ENCODE data around the gene S1PR3. TPM values are rescaled to one million over a fixed set of nuclear protein-coding genes. Genes with fewer than 3 reads are reported as not detected.

Gene S1PR3
- total RNA-seq, 1 donor from 2014 or later: 3.4 TPM

GRCh38 chr9:89051421-89052025, 60.3 kb downstream of the S1PR3 start:
- Mint-ChIP-seq H3K4me1 (no peaks in the 10 kb centered on the region), H3K27me3 (peaks cover 4% of the 10 kb centered on the region), H3K36me3 (ENCODE audit: low read depth) (no peaks in the 10 kb centered on the region), H3K27ac (no peak overlapping the region), H3K9me3 (no peaks in the 10 kb centered on the region), H3K4me3 (no peak overlapping the region)
- intact Hi-C loops (cut with micrococcal nuclease): no loop called here
- no peak for DNase-seq

GRCh38 chr9:89052470-89053097, 61.3 kb downstream of the S1PR3 start:
- Mint-ChIP-seq H3K4me3 (no peak overlapping the region), H3K4me1 (no peaks in the 10 kb centered on the region), H3K36me3 (ENCODE audit: low read depth) (no peaks in the 10 kb centered on the region), H3K9me3 (no peaks in the 10 kb centered on the region), H3K27ac (no peak overlapping the region), H3K27me3 (peaks cover 4% of the 10 kb centered on the region)
- no peak for DNase-seq
- intact Hi-C loops (cut with micrococcal nuclease): no loop called here

- H3K27me3 Mint-ChIP-seq: peaks cover 4% of the 10 kb centered on the region
- H3K36me3 Mint-ChIP-seq (ENCODE audit: low read depth): no peaks in the 10 kb centered on the region
- no peaks in the 10 kb centered on the region for H3K4me1 Mint-ChIP-seq
- no peak overlapping the region for H3K27ac Mint-ChIP-seq
- H3K4me3 Mint-ChIP-seq: no peak overlapping the region
- intact Hi-C loops (cut with micrococcal nuclease): no loop called here
- no peaks in the 10 kb centered on the region for H3K9me3 Mint-ChIP-seq
- DNase-seq: no peak
These were observed 62.0 kb downstream of the S1PR3 start for GRCh38 chr9:89053301-89053700.

Other genes starting within 250 kb of the S1PR3 start
- not detected in 2 replicates for gene SHC3, start 187.3 kb downstream of the S1PR3 start, total RNA-seq